Measurements from ENCODE around the gene RENBP.

DNA sequence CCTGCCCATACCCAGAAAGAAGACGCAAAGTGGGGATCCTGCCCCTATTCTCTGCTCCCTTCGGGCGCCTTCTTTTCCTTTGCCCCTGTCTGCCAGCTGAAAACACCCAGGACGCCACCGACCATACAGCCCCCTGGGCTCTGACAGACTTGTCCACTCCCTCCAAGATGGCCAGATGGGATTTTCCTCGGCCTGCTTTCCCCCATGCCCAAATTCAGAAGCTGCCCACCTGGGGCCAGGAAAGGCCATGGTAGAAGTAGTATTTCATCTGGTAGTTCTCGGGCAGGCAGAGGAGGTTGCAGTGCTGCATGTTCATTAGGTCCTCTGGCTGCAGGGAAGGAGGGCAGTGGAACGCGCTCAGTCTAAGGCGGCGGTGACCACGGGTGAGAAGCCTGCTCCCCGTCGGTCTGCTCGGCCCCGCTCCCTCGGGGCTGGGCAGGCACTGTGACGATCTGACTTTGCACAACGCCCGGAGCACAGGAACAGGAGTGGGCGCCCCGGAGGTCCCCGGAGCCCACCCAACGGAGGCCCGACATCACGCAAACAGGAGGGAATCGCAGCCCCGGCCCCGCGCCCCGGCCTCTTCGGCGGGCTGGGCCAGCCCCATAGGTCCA lies 10.2 kb downstream of the RENBP start:
- TF ChIP-seq POLR2A (IDR thresholded peaks at IDR 0.05; ENCODE audit: extremely low read depth, insufficient read length) (no peak), MYC (IDR thresholded peaks at IDR 0.05; ENCODE audit: low read depth, low read length) (no peak)
- TF ChIP-seq, protein P1, sequence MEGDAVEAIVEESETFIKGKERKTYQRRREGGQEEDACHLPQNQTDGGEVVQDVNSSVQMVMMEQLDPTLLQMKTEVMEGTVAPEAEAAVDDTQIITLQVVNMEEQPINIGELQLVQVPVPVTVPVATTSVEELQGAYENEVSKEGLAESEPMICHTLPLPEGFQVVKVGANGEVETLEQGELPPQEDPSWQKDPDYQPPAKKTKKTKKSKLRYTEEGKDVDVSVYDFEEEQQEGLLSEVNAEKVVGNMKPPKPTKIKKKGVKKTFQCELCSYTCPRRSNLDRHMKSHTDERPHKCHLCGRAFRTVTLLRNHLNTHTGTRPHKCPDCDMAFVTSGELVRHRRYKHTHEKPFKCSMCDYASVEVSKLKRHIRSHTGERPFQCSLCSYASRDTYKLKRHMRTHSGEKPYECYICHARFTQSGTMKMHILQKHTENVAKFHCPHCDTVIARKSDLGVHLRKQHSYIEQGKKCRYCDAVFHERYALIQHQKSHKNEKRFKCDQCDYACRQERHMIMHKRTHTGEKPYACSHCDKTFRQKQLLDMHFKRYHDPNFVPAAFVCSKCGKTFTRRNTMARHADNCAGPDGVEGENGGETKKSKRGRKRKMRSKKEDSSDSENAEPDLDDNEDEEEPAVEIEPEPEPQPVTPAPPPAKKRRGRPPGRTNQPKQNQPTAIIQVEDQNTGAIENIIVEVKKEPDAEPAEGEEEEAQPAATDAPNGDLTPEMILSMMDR (IDR thresholded peaks at IDR 0.05; ENCODE audit: low read depth, low read length) = no peak

All from NB4 (cell line).